ENCODE results near the gene RTL10.

DNA sequence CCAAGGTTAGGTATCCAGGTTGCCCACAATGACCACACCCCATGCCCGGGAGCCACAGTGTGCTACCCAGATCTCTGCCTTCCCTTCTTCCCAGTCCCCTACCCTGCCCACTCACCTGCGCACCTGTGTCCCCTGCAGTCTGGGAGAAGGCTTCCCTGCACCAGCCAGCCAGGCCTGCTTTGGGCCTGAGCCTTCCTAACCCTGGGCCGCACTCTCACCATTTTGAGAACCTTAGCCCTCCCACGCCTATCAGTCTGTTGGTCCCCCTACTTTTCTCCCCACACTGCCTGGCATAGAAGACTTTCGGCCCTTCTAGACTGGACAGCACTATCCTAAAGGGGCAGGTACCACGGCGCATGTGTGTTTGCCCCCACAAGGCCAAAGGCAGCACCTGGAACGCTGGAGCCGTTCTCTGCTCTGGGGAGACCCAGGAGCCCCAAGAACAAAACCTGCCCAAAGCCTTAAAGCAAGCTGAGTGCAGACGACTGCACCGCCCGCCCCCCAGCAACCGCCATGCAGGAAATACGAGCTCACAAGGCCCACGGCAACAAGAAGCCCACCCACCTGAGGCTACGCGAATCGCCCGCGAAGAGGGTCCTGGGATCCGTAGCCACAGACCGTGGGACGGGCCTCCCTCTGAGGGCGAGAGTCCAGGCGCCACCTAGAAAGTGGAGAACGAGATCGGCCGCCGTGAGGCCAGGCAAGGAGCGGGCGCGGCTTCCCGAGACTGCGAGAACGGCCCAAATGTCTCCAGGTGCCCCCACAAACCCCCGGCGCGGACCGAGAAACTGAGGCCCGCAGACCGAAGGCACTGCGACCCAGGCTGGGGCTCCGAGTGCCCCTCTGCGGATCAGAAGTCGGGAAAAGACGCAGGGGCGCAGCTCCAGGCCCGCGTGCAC lies 546 bp downstream of the RTL10 start:
- TF ChIP-seq EZH2 (IDR thresholded peaks at IDR 0.05; ENCODE audit: borderline replicate concordance, insufficient read depth, low read depth, low read length, poor library complexity, severe bottlenecking) (no peak), CTCF (IDR thresholded peaks at IDR 0.05) (no peak)

Measured in B cell (primary cell).